Gastroesophageal sphincter (tissue), 3 donors: Measurements from ENCODE around the gene GALK2.

Experiments
- CTCF ChIP-seq, 4 experiments: fragments of 200-600 bp in 2 of 4; fragments of 450-650 bp in 2 of 4; sonication (generic) in 1 of 4; IDR thresholded peaks; one replicate each; pipeline ENCODE4 v1.5.1; 2017 to 2019; ENCODE audit warnings: antibody characterized with exemption in 4 of 4, mild to moderate bottlenecking in 2 of 4, moderate library complexity in 2 of 4
- POLR2AphosphoS5 ChIP-seq: sonication (generic); formaldehyde crosslinking; IDR thresholded peaks from one replicate; pipeline ENCODE4 v1.6.1; 2017; ENCODE audit warnings: antibody characterized with exemption

DNA sequence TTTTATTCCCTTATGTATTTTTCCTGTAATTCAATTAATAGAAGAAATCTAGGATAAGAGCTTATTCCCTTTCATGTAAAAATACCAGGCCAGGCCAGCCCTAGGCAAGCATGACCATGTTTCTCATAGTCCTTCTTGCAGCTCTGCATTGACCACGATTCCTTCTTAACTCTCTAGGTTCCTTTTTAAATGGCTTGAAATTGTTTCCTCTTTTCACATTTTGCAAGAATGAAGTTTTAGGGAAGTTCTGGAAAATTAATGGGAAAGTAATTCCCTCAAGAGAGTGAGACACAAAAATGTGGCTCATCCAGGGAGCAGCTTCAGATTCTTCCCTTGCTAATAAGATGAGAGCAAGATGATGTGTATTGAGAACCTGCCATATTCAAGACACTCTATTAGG is 136.5 kb downstream of the GALK2 start:
- TF ChIP-seq CTCF (IDR thresholded peaks at IDR 0.05) (no peak), POLR2AphosphoS5 (no peak)
